Stimulated activated CD4-positive, alpha-beta T cell treated with anti-CD3 and anti-CD28 coated beads, Interleukin-15, amount 100 ng/mL, for 48 hours (primary cell): Measurements from ENCODE around the gene ERG.

Experiments used
- DNase-seq, 2 donors: peaks; one replicate each; pipeline ENCODE4 v3.0.0-alpha.2; 2020; ENCODE audit warnings: low read depth in 2 of 2

Gene ERG

DNA sequence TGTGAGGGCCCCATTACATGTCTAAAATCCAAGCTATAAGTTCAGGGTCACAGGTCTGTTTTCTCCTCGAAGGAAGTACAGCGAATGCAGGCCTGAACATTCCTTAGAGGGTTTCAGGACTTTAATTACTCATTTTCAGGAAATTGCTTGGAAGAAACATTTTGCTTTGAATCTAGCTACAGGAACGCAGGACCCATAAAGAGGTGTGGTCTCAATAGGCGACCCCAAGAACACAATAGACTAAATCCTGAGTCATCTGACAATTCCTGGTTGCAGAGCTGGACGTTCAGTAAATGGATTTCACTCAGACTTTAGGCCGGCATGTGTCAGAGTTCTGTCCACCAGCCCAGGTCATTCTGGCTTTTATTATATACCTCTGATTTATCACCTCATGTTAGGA, 1.0 kb upstream of the ERG start:
- no peak for DNase-seq

DNA sequence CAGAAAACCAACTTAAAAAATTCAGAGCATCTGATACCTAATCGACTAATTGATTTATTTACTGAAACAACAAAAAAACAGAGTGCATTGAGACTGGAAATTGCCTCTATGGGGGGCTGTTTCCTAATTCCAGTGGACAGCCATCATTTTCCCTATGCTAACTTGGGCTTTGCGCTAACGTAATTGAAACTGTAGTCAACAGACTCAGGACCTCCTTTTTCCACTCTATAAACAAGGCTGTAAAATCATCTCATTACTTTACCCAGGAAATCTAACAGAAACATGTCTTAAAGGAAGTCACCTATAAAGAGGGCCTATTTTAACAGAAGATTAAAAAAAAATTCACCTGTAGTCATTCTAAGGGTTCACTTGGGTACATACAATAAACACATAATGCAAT, 2.1 kb downstream of the ERG start:
- DNase-seq = no peak

DNA sequence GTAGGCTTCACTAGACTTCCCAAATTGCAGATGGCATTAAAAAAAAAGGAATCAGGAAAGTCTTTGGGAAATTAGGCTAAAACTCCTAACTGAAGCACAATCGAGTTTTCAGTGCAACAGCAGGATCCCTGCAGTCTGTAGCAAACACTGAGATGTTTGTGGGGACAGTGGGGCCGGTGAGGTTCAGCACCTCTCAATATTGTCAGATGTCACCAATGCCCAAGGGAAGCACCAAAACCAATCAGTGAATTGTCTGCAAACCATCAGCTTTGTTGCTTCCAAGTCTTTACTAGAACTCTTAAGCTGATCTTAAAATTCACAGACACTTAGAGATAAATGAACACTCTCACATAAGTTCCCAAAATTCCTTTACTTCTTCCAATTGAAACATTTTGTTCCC, 2.6 kb downstream of the ERG start:
- DNase-seq = no peak

DNA sequence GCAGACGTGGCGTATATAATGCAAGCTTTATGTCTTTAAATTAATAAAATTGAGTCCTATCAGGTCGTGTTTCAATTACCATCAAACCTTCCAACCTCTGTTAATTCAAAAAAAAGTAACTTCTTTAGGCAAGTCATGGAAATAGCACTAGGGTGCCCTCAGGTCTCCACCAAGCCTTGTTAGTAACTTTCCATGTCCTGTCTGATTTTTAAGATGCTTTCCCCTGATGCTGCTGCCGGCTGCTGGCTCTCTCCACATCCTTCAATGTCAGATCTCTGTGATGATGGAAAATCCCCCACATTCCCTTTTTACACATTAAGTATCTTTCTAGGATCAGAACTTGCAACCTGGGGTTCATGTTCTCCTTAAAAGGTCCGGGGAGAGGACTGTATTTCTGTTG, 3.0 kb downstream of the ERG start:
- no peak for DNase-seq

DNA sequence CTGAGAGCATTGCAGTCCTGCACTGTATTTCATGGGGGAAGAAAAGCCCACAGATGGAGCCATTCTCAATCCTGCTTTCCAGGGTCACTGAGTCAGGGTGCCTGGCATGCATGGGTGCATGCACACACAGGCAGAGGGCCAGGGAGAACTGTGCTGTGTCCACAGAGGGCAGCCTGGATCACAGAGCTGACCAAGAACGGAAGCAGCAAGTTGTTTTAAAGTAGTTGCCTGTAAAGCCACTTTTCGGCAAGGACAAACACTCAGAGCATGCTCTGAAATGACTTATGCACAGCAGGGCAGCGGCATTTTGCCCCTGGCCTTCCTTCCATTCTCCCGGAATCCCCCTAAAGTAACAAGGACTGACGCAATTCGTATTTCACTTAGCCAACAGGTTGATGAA, 3.6 kb downstream of the ERG start:
- DNase-seq = no peak

DNA sequence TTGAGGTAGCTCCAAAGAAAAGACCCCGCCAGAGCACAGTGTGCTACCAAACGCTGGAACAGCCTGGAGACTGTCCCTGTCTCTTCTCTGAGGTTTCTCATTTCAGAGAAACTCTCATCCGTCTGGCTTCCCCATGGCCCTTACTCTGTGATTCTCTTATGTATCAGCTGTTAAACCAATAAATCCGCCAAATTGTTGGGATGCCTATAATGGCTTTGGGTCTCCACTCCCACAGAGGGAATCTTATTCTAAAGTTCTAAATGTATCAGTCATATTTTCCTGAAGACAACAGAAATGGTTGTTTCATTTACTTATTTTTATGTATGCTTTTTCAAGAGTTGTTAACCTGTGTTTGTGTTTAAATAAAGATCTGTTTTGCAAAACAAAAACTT, 4.0 kb downstream of the ERG start:
- DNase-seq = no peak

DNA sequence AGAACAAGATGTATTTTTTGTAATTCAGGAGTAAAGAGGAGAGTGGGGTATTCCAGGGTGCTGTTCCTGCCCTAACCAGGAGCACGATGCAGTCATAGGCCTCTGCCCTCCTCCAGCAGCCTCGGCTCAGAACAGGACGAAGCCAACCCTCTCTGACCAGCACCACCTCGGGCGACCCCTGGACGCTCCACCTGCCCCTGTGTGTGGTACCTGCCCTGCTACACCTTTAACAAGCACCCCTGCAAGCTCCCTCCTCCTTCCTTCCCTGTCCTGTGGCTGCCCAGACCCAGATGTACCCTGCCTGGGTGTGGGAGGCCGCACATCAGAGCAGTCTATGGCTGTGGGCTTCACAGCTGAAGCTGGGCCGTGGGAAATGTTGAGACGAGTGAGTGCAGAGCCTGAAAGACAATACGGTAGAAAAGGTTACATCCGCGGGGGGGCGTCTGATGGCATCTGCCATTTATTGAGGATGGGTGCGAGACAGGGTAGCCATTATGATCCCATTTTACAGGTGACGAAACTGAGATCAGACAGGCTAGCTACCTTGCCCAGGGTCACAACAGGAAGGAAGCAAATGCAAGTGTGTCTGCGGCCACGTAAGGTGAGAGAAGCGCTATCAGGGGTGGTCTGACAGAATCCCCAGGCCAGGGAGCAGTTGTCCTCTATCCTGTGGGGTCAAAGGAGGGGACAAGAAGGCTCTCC, 4.6 kb downstream of the ERG start:
- no peak for DNase-seq

DNA sequence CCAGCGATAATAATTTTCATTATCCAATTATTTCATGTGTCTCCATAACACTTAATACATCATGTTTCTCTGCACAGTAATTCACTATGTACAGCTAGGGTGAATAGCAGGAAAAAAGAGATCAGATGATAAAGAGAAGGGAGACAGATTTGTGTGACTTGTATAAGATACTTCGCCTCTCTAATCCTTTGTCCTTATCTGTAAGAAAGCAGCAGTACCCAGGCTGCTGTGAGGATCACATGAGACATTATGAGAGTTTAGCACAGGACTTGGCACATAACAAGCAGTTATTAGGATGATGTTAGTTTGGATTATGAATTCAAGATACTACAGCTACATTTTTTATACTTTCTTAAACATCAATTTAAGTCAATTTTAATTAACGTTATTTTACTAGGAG, 6.3 kb downstream of the ERG start:
- no peak for DNase-seq

DNA sequence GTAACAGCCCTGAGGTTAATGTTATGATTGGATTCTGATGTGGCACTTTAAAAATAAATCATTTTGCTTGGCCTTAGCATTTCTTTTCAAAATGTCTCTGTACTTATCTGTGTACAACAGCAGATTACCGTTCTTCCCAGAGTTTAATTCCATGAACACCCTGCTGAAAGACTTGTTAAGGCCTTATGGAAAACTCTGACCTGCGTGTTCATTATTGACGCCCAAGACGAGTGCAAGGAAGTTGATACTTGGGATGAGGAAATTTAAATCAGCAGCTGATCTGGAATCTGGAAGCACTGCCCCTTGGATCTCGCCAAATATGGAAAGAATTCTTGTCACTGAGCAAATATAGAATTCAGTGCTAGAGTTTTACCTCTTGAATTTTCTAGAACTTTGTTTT, 6.7 kb downstream of the ERG start:
- DNase-seq = no peak

DNA sequence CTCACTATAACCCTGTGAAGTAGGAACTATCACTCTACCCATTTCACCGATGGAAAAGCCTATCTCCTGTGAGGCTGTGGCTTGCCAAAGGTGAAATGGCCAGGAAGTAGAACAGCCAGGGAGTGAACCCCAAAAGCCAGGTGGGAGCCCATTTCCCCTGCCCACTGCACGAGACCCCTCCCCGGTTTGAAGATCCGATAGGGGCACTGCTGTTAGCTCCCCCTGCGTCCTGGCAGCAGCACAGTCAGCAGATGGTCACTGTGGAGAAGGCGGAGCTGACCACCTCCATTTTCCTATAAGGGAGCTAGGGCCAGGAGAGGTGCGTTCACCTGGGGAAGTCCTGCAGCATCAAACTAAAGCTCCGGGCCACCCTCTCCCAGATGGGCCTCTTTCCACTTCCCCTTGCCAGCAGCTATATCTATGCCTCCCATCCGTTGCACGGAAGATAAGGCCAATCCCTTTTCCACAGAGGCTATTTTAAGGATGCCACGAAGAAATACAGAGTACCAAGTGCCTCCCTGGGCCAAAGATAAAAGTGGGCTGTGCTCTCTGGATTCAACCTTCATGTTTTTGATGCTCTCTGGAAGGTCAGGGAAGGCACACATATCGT, 7.8 kb downstream of the ERG start:
- no peak for DNase-seq

DNA sequence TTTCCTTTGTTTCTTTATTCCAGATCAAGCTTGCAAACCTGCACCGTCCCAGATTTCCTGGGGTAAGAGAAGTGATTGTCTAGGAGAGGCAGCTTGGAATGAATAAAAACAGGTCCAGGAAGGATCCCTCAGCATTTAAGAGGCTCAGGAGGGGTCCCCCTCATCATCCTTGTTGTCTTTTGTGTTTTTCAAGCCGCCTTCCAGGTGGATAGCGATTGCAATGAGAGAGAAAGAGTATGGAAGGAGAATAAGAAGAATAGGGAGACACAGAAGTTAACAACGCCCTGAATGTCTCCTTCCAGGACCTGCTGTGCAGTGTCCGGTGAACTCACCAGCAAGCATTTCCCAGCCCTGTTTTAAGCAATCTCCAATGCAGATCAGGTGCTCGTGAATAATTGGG, 8.5 kb downstream of the ERG start:
- DNase-seq = no peak

DNA sequence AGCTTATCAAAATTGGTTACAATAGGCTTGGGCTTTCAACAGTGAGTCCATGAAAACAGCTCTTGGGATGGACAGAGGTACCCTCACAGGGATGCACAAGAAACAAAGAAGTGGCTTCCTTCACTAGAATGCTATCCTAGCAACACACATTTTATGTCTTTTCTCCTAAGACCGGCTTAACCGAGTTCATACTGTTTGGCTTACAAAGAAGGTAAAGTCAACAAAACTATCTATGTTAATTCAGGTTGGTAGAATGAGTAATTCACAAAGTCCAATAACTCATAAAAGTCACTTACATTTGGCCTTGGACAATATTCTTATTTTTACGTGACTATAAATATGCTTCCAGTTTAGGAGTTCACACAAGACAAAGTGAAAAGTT, 9.0 kb downstream of the ERG start:
- no peak for DNase-seq

DNA sequence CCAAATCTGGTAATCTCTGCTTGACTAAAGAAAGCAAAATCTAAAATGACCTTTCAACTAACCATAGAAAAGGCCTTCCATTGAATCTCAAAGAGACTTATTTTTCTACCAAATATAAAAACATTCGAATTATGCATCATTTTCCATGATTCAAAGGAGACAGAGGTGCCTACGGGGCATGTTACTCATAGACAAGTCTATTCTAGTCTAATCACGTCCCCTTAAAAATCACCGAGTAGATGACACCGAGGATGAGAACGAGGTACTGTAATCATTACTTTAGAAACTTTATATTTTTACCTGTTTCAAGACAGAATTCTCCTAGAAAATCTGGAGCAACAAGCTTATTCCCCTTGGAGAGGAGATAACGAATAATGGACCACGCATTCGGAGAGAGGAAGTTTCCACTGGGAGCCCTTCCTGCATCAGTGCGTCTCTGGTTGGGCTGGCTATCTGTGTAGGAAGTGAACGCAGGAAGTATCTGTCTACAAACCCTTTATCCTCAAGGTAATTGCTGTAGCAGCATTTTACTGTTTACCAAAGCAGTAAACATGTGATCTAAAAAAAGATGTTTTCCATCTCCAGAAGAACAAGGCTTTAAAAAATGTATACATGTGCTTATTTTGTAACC, 9.5 kb downstream of the ERG start:
- no peak for DNase-seq

DNA sequence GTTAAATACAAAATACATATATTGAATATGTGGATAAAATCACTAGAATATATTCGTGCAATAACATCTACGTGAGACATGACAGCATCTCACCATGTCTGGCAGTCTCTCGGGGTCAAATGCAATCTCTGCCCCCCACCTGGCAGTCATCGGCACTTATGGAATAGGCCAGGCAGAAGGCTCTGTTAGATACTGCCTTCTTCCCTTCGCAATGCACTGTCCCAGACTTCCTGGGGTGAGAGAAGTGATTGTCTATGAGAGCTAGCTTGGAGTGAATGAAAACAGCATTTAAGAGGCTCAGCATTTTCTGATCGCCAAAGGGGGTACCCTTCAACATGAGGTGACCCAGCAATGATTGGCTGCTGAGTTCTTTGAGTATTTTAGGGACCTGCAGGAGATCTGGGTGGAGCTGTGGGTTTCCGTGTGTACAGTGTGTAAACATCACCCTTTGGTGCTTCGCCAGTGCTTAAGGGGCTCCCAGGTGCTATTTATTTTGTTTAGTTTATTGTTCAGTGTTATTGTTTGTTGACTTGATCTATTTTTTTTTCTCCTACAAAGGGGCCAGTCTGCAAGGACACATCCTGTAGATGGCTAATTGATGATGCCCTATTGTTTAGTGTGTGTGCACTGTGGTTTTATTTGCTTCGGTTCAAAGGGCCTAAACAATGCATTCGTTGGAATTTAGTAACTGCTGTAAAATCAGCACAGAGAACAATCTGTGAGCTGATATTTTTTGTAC, 10.2 kb downstream of the ERG start:
- DNase-seq = no peak

DNA sequence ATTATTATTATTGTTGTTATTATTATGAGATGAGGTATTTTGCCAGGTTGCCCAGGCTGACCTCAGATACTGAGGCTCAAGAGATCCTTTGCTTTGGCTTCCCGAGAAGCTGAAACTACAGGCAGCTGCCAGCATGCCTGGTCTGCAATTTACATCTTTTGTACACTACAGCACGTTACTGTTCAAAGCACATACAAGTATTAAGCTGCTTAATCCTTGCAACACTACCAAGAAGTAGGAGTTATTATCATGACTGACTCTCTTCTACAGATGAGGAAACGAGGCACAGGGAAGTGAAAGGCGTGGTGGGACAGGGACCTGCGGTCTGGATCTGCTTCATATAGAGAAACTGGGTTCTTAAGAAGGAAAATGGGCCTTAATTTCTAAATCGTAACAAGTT, 11.6 kb downstream of the ERG start:
- DNase-seq = no peak

DNA sequence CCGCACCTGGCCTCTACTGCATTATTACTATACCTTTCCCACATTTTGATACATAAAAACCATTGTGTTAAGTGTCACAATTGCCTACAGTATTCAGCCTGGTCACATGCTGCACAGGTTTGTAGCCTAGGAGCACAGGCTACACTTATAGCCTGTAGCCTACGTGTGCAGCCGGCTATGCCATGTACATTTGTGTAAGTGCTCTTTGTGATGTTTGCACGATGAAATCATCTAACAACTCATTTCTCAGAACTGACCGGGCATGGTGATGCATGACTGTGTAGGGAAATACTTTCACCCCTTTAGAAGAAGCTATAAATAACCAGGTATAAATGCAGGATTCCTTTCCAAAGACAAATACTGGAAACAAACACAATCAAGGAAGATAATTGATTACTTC, 12.1 kb downstream of the ERG start:
- DNase-seq = no peak

DNA sequence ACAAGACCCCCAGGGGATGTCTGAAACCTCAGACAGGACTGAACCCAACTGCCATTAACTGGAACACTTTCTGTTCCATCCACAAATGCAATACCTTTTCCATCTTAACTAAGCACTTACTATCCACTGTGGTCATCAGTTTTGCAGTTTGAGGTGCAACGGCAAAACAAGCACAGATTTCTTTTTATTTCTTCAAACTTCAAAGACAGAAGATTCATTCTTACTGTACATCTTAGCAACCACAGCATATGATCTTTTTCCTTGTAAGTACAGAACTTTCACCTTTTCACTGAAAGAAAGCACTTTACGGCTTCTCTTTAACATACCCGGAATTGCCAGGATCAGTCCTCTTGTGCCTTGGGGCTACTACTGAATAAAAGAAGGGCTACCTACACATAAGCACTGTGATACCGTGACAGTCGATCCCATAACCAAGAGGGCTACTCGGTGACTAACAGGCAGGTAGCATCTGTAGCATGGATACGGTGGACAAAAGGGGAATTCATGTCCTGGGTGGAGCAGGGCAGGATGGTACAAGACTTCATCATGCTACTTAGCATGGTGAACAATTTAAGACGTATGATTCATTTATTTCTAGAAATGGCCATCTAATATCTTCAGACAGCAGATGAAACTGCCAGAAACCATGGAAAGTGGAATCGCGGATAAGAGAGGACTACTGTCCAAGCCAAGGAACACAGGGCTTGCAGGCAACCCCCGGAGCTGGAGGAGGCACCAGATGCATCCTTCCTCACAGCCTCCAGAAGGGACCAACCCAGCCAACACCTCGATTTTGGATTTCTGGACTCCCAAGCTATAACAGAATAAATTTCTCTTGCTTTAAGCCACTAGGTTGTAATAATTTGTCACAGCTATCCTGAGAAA, 18.4 kb downstream of the ERG start:
- DNase-seq = no peak

DNA sequence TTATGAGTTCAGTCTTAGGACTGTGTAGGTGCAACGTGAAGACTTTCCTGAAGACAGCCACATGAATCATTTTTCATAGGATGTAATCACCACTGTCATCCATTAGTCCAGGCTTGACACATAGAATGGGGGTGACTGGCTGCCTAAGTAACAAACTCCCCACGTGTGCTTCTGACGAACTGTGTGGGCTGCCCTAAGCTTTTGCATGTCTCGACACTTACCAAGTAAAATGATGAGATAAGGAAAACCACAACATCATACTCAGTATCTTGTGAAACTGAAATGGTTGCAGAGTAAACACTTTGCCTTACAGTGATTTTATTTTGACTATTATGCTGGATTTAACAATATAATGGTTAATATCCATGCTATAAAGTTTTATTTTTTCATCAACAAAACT, 19.5 kb downstream of the ERG start:
- peak; percentile 7 to 14 for DNase-seq

DNA sequence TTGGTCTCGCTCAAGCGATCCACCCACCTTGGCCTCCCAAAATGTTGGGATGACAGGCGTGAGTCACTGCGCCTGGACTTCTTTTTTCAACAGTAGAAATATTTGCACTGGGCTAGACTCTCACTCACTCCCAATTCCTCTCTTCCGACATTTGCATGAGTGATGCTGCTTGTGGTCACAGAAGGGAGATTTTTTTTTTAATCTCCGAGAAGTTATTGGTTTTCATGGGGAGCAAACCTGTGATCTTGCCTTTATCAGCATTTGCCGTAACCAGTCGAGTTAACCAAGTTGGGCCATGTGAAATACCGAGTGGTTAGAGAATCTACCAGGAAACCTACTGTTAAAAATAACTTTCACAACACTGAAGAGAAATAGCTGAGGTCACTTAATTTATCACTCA, 21.1 kb downstream of the ERG start:
- DNase-seq = no peak

DNA sequence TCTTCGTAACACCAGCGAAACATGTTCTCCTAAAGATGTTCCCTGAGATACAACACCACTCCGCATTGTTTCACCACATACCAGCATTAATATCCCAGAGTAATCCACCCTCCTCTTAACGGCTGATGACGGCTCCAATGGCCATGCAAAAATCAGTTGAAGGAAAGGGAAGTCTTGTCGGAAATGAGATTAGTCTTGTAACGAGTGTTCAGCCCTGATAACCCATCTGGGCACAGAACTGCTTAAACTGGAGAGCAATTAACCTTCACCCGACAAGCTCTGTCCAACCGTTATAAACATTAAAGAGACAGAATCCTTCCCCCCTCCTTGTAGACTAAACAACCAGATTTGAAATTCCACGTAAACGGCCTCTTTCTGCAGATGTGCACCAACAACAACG, 21.9 kb downstream of the ERG start:
- DNase-seq = no peak

DNA sequence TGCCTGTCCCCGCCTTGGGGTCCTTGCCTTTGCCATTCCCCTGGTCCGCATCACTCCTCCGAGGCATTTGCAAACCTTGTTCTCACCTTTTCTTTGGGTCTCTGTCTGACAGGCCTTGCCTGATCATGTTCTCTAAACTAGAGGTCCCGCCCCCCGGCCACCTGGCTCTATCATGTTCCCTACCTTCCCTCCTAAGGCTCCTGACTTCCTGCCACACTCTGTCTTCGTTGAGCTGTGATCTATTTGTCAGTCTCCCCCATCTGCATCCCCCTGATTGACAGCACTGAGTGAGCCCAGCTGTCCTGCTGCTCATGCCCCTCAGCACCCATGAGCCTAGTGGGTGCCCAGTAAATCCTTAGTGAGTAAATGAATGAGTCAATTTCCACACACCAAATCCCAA, 22.8 kb downstream of the ERG start:
- DNase-seq = no peak

DNA sequence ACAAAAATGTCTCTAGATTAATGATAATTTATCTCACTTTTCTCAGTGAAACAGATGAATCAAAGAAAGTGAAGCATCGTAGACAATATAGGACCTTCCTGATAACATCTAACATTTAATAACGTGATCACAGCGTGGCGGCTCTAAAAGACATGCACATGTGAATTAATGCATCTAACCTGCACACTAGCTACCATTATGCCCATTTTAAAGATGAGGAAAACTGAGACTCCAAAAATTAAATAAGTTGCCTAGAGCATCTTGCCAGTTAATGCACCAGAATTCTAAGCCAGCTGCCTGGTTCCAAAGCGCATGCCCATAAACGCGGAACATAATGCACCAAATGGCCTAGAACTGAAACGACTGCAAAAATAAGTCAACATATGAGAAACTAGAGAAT, 23.5 kb downstream of the ERG start:
- DNase-seq = no peak
